Inflammatory macrophage treated with lipopolysaccharide for 4 hours (primary cell): ENCODE results near the gene ARHGAP36.

Source experiments
- DNase-seq: peaks from one replicate; pipeline ENCODE4 v3.0.0-alpha.2; 2020

Gene ARHGAP36

DNA sequence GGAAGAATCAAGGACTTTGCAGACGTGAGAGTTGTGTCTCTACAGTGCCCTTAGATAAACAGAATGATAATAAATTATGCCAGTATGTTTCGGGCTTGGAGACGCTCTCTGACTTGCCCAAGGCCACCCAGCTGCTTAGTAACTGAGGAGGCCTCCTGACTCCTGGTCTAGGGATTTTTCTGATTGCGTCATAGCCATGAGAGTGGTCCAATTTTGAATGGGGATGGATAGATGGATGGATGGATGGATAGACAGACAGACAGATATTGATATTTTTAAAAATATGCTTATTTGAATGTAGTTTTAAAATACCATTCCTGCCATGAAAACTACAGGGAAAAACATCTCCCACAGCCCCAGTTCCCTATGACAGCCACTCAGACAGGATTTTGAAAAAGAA, 15.5 kb downstream of the ARHGAP36 start:
- no peak for DNase-seq

DNA sequence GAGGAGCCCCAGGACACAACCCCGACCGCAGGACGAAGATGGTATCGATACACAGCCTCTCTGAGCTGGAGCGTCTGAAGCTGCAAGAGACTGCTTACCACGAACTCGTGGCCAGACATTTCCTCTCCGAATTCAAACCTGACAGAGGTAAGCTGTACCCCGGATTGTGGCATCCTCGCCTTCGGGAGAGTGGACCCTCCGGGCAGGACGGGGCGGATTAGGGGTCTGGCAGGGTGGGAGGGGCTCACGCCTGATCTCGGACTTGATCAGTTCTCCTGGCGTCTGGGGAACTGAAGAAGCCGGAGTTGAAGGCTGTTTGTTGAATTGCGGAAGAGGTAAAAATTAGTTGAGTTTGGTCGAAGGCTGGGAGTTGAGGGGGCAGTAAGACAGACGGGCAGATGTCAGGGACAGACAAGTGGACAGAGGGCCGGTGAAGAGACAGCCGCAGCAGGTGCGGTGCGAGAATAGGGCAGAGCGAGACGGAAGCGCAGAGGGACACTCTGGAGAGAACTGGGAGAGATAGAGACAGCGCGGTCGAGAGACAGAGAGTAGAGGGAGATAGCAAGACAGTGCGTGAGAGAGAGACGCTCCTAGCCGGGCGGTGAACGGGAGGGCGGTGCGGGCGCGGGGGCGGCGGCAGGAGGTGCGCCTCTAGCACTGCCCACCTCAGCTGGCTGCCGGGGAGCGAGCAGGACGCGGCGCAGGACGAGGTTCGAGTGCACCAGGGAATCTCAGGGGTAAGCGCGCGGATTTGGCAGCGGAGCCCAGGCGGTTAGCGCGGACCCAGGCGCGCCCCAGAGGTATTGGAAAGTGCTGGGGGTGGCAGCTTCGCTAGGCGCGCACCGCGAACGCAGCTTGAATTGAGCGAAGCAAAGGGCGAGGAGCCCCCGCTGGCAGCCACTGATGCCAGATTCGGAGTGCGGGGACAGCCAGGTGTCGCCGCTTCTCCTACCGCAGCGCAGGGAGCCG, 23.9 kb downstream of the ARHGAP36 start:
- no peak for DNase-seq

DNA sequence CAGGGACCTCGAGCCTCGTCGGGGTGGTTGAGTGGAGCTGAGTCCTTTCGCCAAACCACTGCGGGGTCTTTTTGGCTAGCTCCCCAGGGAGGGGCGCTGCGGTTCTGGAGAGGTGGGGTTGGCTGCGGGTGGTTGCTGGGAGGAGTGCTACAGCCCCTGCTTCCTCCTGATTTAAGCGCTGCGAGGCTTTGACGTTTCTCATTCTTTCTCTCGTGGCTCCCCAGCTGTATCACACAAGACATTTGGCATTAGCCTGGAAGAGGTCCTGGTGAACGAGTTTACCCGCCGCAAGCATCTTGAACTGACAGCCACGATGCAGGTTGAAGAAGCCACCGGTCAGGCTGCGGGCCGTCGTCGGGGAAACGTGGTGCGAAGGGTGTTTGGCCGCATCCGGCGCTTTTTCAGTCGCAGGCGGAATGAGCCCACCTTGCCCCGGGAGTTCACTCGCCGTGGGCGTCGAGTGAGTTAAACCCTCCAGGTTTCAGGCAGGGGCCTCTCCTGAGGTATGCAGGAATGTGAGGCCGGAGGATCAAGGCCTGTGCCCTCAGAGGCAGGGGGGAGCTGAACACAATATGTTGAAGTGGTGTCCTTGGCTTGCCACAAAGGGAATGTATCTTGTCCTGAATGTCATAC, 25.5 kb downstream of the ARHGAP36 start:
- no peak for DNase-seq

DNA sequence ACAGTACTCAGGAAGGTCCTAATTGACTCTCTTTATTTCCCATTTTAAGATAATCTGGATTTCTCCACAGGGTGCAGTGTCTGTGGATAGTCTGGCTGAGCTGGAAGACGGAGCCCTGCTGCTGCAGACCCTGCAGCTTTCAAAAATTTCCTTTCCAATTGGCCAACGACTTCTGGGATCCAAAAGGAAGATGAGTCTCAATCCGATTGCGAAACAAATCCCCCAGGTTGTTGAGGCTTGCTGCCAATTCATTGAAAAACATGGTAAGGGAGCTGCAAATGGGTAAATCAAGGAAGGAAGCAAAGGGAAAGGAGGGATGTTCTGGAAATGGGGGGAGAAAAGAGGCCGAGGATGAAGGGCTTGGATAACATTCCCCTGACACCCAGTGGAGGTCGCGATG, 26.0 kb downstream of the ARHGAP36 start:
- no peak for DNase-seq

DNA sequence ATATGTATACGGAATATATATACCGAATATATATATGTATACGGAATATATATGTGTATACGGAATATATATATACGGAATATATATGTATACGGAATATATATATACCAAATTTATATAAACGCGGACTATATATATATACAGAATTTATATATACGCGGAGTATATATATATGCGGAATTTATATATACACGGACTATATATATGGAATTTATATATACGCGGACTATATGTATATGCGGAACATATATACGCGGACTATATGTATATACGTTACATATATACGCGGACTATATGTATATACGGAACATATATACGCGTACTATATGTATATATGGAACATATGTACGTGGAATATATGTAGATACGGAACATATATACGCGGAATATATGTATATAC, 78.6 kb downstream of the ARHGAP36 start:
- DNase-seq = no peak

DNA sequence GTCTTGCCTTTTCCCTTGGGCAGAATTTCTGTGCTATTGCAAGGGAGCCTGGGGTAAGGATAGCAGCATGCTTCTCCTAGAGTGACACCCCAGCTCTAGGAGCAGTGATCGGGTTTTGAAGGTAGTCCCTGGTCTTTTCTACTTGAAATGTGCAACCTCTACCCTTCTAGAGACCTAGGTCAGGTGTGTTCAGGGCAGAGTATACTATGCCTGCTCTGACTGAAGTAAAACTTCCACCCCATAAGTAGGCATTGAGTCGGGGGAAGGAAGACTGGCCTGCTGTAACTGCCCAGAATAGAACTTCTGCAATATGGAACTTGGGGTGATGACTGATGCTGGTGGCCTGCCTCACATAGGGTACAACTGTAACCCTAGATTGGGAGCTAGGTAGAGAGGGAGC, 80.9 kb downstream of the ARHGAP36 start:
- no peak for DNase-seq
